ENCODE measurements around the gene ARID3A.
"Not testable (repeated sequence)": the region's sequence is repeated elsewhere in the genome, so short reads cannot be mapped to it uniquely, and the experiment has no call there.

The ARID3A gene

GRCh38 chr19:947707-948539, 22.1 kb downstream of the ARID3A start:
- no peak for DNase-seq (ENCODE audit: low read depth)

- no peak for DNase-seq (ENCODE audit: low read depth)
Observed at GRCh38 chr19:948842-949496, 23.1 kb downstream of the ARID3A start.

GRCh38 chr19:950352-951066, 24.7 kb downstream of the ARID3A start:
- no peak for DNase-seq (ENCODE audit: low read depth)

- no peak for DNase-seq (ENCODE audit: low read depth)
Observed at GRCh38 chr19:952049-952679, 26.3 kb downstream of the ARID3A start.

GRCh38 chr19:952680-953444, 27.0 kb downstream of the ARID3A start:
- peak; percentile 41 for DNase-seq (ENCODE audit: low read depth)

GRCh38 chr19:953445-954271, 27.8 kb downstream of the ARID3A start:
- no peak for DNase-seq (ENCODE audit: low read depth)

- no peak for DNase-seq (ENCODE audit: low read depth)
Observed at GRCh38 chr19:954272-954671, 28.4 kb downstream of the ARID3A start.

- DNase-seq (ENCODE audit: low read depth), result no peak
Observed at GRCh38 chr19:954672-955494, 29.0 kb downstream of the ARID3A start.

GRCh38 chr19:955803-956765, 30.2 kb downstream of the ARID3A start:
- DNase-seq (ENCODE audit: low read depth), result no peak

- DNase-seq (ENCODE audit: low read depth), result peak; percentile 65
Observed at GRCh38 chr19:956766-957440, 31.1 kb downstream of the ARID3A start.

GRCh38 chr19:957578-957977, 31.7 kb downstream of the ARID3A start:
- DNase-seq (ENCODE audit: low read depth), result not testable (repeated sequence)

GRCh38 chr19:958967-959855, 33.4 kb downstream of the ARID3A start:
- peak; percentile 74 for DNase-seq (ENCODE audit: low read depth)

GRCh38 chr19:960020-960419, 34.2 kb downstream of the ARID3A start:
- no peak for DNase-seq (ENCODE audit: low read depth)

- no peak for DNase-seq (ENCODE audit: low read depth)
Observed at GRCh38 chr19:960601-960938, 34.7 kb downstream of the ARID3A start.

GRCh38 chr19:961866-962620, 36.2 kb downstream of the ARID3A start:
- DNase-seq (ENCODE audit: low read depth), result peak; percentile 72

- no peak for DNase-seq (ENCODE audit: low read depth)
Observed at GRCh38 chr19:962683-963400, 37.0 kb downstream of the ARID3A start.

Data from ELR (cell line).